IPS-NIHi7 (cell line): ENCODE results near the gene MYH9.

Experiments
- DNase-seq: peaks from one replicate; pipeline ENCODE4 v3.0.0; 2012; ENCODE audit warnings: mixed read lengths; ENCODE audit errors: extremely low spot score

MYH9 gene

DNA sequence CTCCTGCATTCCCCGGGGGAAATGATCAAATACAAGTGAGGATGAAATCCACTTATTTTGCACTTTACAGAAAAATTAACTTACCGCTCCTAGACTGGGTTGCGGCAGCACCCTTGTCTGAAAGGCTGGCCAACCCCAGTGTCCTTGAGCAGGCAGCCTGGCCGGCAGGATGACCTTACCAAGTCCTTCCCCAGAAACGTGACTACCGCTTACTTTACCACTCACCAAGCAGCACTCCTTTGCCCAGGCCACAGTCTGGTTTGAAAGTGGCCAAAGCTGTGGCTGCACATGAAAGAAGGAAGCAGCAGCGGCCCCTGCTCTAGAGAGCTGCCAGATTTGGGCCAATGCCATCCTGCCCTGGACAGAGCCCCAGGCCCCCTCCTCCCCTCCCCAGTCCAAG, 20.3 kb downstream of the MYH9 start:
- no peak for DNase-seq

- DNase-seq = no peak
Measured at GRCh38 chr22:36367066-36367465, 20.7 kb downstream of the MYH9 start.

DNA sequence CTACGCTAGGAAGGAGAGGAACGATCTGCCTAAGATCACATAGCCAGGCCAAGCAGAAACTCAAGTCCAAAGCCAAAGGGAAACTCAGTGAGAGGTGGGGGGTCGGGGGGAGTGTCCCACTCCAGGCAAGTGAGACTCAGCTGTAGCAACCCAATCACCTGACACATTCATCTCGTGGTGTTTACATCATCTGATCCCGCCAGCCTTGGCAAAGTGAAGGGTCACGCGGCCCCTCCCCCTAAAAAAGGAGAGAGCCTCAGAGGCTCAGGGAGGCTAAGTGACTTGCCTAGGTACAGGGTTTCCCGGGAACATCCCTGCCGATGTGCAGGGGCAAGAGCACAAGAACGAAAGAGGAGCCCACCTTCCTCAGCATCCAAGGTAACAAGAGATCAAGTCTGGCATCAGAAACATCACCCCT, 21.5 kb downstream of the MYH9 start:
- DNase-seq = no peak

- no peak for DNase-seq
Measured at GRCh38 chr22:36365020-36365411, 22.8 kb downstream of the MYH9 start.

DNA sequence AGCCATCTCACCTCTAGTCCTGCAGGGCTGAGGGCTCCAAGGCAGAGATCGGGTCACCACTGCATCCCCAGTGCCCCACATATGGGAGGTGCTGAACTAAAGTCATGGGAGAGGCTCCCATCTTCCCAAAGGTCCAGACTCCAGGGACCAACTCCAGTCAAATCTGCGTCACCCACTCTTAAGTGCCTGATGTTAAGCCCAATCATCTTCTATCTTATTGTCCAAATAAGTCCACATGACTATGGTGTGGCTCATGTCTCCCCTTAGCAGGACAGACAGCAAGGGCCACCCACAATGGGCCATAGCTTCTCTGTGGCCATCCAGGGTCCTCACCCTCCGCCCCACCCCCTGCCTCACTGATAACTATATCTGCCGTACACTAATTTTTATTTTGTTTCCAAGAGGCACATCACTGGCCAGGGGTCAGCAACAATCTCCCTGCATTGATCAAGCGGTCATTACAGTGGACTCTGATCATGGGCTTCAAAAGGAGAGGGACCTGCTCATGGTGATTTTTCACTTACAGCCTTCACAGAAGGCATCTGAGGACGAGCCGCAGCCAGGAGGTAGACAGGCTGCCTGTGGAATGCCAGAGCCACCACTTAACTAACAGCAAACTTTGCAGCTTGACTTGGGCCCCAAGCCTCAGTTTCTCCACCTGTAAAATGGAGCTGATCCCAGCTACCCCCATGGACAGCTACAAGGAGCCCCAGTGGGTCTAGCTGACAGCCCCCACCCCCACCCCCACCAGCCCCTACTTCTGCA, 23.3 kb downstream of the MYH9 start:
- DNase-seq = no peak

GRCh38 chr22:36363349-36363981, 24.3 kb downstream of the MYH9 start:
- DNase-seq = no peak

DNA sequence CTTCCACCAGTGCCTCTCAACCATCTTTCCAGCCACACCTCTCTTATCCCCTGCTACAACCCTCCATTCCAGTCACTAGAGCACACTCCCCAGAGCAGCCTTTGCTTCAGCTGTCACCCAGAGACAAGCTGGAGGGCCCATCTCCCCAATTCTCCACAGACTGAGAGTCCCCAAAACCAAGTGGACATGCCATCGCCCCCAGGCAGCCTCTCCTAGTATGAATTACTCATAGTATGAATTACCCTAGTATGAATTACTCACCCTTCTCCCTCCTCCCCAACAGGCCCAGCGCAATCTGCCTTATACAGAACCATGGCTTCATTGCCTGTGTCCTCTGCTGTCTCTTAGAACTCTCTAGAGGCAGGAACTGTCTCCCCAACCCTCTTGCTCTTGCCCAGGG, 24.8 kb downstream of the MYH9 start:
- no peak for DNase-seq

GRCh38 chr22:36362075-36362474, 25.7 kb downstream of the MYH9 start:
- no peak for DNase-seq

DNA sequence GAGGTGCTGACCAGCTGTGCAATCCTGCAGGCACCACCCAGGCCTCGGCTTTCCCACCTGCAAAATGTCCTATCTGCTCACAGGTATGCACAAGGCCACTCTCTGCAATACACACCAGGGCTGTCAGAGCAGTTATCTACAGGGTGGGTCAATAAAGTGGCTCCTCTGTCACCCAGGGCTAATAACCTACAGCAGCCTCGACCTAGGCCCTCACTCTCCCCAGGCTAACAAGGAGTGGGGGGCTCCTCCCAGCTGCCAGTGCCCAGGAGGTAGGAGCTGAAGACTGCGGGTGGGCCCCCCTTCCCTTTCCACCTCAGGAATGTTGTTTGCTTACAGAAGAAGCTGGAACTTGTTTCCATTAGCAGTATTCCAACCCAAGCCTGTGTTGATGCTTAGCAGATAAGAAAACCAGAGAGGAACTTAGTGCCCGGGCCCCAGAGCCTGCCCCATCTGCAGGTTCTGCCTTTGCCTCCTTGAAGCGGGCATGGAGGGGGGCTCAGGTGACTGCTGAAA, 26.8 kb downstream of the MYH9 start:
- DNase-seq = no peak

DNA sequence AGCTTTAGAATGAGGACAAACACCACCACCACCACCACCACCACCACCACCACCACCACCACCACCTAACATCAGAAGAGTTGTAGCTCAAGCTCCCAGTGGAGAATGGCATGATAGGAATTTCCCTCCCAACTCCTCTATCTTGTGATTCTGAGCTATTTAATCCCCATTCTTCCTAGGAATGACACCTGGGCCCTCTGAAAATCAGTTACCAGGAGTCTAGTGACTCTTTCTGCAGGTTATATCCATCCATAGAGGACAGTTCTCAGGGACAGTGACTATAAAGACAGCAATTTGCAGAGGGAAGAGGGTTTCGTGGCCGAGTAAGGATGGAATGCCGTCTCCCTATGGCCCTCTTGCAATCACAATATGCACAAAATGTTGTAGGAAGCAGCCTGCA, 27.8 kb downstream of the MYH9 start:
- no peak for DNase-seq

DNA sequence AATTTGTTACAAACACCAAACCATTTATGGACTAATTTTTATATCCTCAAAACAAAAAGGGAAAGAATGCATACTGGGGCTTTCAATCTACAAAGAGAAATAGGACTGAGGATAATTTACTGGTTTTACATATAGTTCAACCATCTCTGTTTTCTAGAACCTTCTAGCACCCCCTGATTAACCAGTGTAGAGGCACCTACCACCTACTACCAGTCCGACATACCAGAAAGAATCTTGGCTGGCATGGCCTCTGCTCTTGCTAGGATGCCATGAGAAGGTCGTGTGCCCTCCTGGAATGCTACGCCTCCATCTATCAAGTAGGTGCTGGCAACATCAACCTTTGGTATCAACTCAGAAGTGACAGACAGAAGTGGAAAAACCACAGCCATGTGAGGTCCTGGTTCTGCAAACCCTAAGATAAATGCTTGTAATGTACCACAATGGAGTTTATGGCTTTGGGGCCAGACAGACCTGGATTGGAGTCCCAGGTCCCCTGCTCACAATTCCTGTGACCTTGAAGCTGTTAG, 28.2 kb downstream of the MYH9 start:
- DNase-seq = no peak

DNA sequence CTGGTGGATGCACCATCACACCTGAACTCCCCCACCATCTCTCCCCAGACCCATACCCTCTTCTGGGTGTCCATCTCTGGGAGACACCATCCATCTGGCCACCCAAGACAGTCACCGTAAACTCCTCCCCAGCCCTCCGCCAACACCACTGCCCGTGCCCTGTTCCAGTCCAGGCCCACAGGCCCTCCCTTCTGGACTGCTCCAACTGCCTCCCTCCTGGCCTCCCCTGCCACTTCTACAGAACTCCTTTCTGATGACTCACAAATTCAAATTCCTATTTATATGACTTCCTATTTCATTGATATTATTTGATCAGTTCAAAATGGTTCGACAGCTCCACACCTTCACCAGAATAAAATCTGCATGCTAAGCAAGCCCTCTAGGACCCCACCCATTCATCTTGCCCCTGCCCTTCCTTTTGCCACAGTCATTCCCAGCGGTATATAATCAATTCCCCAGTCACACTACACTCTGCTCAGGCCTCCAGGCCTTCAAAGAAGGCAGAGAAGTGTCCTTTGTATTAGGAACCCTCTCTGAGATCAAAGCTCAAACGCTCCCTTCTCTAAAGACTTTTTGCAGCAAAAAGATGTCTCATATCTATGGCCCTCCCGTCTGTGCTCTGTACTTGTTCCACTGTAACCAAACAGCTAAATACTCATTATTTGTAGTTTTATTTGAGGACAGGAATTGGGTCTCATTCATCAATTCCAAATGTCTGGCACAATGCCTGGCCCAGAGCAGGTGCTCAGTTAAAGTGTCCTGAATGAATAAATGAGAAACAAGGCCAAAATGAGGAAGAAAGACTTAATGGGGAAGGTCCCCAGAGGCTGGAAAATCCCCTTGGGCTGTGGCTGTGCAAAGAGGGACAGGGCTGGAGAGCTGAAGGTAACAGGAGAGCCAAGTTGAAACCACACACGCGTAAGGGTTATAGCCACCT, 29.0 kb downstream of the MYH9 start:
- no peak for DNase-seq

- no peak for DNase-seq
Measured at GRCh38 chr22:36356708-36357624, 30.8 kb downstream of the MYH9 start.

GRCh38 chr22:36355894-36356293, 31.9 kb downstream of the MYH9 start:
- DNase-seq = no peak

GRCh38 chr22:36355362-36355761, 32.4 kb downstream of the MYH9 start:
- DNase-seq = no peak

DNA sequence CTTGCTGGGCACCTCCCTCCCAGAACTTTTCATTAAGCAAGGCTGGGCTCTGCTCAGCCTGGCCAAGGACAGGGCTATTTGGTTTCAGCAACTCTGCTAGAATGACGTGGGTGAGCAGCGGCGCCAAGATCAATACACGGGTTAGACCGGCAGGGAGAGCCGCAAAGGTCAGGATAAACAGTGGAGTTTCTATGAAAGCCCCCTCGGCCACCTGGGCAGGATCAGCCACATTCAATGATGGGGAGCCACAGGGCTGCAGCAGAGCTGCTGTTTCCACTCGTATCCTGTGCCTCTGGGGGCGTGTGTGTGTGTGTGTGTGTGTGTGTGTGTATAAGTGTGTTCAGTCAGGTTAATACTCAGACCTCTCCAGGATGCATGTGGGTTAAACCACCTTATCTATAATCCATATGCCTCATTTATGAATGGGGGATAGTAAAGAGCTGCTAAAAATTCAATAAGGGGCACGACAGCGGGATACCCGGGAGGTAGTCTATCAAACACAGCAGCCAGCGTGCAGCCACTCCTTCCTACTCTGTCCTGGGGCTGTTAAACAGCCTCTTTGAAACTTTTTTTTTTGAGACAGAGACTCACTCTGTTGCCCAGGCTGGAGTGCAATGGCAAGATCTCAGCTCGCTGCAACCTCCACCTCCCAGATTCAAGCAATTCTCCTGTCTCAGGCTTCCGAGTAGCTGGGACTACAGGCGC, 34.8 kb downstream of the MYH9 start:
- DNase-seq = no peak

- no peak for DNase-seq
Measured at GRCh38 chr22:36351921-36352802, 35.6 kb downstream of the MYH9 start.

- no peak for DNase-seq
Measured at GRCh38 chr22:36350751-36351594, 36.8 kb downstream of the MYH9 start.
